Testis (tissue), 3 donors: Measurements from ENCODE around the gene ANGPTL2. TPM values are rescaled to one million over a fixed set of nuclear protein-coding genes. Genes with fewer than 3 reads are reported as not detected.

ENCODE experiments used
- DNase-seq: peaks from one replicate; pipeline ENCODE4 v3.0.0-alpha.2; 2019
- H3K27ac ChIP-seq, 2 donors: fragments of 200-600 bp; sonication (generic); one replicate each; pipeline ENCODE4 v1.5.1; 2019
- H3K27me3 ChIP-seq: fragments of 200-600 bp; sonication (generic); one replicate; pipeline ENCODE4 v1.5.1; 2019
- H3K36me3 ChIP-seq: fragments of 200-600 bp; sonication (generic); one replicate; pipeline ENCODE4 v1.5.1; 2017; ENCODE audit warnings: low read depth; ENCODE audit errors: missing control alignments
- H3K4me1 ChIP-seq: fragments of 200-600 bp; sonication (generic); one replicate; pipeline ENCODE4 v1.5.1; 2019
- H3K4me3 ChIP-seq, 2 donors: fragments of 200-600 bp; sonication (generic); one replicate each; pipeline ENCODE4 v1.5.1; 2017 to 2019
- H3K9me3 ChIP-seq: fragments of 200-600 bp; sonication (generic); one replicate; pipeline ENCODE4 v1.5.1; 2017
- CTCF ChIP-seq, 3 experiments: fragments of 450-650 bp in 2 of 3; fragments of 200-600 bp in 1 of 3; sonication (generic) in 1 of 3; IDR thresholded peaks; one replicate each; pipeline ENCODE4 v1.5.1; 2016 to 2019; ENCODE audit warnings: antibody characterized with exemption in 3 of 3, mild to moderate bottlenecking in 2 of 3, moderate library complexity in 1 of 3
- POLR2A ChIP-seq: fragments of 450-650 bp; IDR thresholded peaks from one replicate; pipeline ENCODE4 v1.6.1; 2017; ENCODE audit warnings: antibody characterized with exemption, mild to moderate bottlenecking, moderate library complexity
- WGBS, 2 donors: methylation state at CpG; one replicate each; pipeline ENCODE4 v1.1.5; 2018; 5-methylcytosine and 5-hydroxymethylcytosine counted together
- intact Hi-C: fragments of 100-400 bp; cut with DNase I; formaldehyde crosslinking; loops from one replicate; pipeline ENCODE4 v1.15.1; 2023; ENCODE audit warnings: low total_unique reads
- polyA plus RNA-seq: library from polyadenylated mRNA; stranded (reverse); fragments of 350-450 nt; fragmentation: Illumina TruSeq; extraction: RNeasy Lipid Tissue Mini Kit (QIAGEN cat#74804); gene quantifications from one replicate; pipeline ENCODE4 v1.2.3, GENCODE V29; 2014; ENCODE audit warnings: low read depth, low replicate concordance; ENCODE audit not compliant: insufficient read depth
- total RNA-seq, 2 donors: library from RNA; depleted of rRNA; stranded (reverse); fragments of >200 nt; gene quantifications; one replicate each; pipeline ENCODE4 v1.2.3, GENCODE V29; 2016

Gene ANGPTL2
- total and polyA plus RNA-seq, 3 donors from 2014 or later, result 2.4 to 30.7 (median 2.4) TPM

- no peaks in the 10 kb centered on the region for H3K4me1 ChIP-seq
- intact Hi-C loops, result no loop called here
- DNase-seq, result no peak
- WGBS, 2 donors, result 80 to 81% methylated on average over 2 of the region's 2 CpGs
- no peaks in the 10 kb centered on the region for H3K9me3 ChIP-seq
- no peak overlapping the region for H3K27ac ChIP-seq
- no peaks in the 10 kb centered on the region for H3K27me3 ChIP-seq
- H3K36me3 ChIP-seq, result no peaks in the 10 kb centered on the region
- TF ChIP-seq CTCF (IDR thresholded peaks at IDR 0.05) (no peak), POLR2A (no peak)
- H3K4me3 ChIP-seq, result no peak overlapping the region
Observed at GRCh38 chr9:127077644-127077946, 44.8 kb downstream of the ANGPTL2 start.

GRCh38 chr9:127076860-127077643, 45.4 kb downstream of the ANGPTL2 start:
- Histone ChIP-seq H3K27me3 (no peaks in the 10 kb centered on the region), H3K4me1 (no peaks in the 10 kb centered on the region), H3K4me3 (no peak overlapping the region), H3K27ac (no peak overlapping the region), H3K9me3 (no peaks in the 10 kb centered on the region), H3K36me3 (no peaks in the 10 kb centered on the region)
- TF ChIP-seq CTCF (IDR thresholded peaks at IDR 0.05), result no peak
- TF ChIP-seq POLR2A, result no peak
- DNase-seq, result no peak
- intact Hi-C loops, result no loop called here
- WGBS, 2 donors, result 84 to 87% methylated on average over 5 of the region's 5 CpGs

DNA sequence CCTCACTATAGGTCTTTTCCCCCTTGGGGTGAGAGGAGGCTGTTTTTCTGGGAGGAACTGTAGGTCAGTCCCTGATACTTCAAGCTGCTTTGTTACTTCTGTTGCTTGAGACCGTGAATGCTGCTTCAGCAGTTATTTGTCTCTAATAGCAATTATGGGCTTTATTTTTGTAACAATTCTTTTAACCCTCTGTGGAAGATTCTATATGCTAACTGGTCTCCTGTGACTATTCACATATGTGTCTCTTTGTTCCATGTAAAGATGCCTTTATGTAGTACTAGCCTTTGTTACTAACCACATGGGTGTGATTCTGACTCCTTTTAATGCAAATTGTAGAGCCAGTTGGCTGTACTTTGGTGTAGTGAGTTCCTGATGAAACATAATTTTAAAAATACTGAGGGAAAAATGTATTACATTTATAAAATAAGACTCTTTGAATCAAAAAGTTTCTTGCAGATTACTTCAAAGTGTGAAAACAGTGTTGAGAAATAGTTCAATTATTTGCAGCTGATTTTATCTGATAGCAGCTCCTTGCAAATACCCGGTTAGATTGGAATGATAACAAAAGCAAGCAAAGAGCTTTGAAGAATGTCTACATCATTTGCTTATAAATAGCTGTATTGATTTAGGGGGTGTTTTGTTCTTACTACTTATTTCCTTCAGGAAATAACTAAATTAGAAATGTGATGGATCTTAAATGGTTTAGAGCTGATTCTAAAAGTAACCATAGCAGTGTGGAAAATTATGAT, 46.6 kb downstream of the ANGPTL2 start:
- H3K4me1 ChIP-seq, result no peaks in the 10 kb centered on the region
- intact Hi-C loops, result no loop called here
- no peak overlapping the region for H3K27ac ChIP-seq
- no peaks in the 10 kb centered on the region for H3K27me3 ChIP-seq
- WGBS, 2 donors, result 42 to 46% methylated on average over 2 of the region's 2 CpGs
- no peaks in the 10 kb centered on the region for H3K9me3 ChIP-seq
- H3K36me3 ChIP-seq, result no peaks in the 10 kb centered on the region
- DNase-seq, result no peak
- no peak overlapping the region for H3K4me3 ChIP-seq
- no peak for TF ChIP-seq POLR2A
- no peak for TF ChIP-seq CTCF (IDR thresholded peaks at IDR 0.05)

DNA sequence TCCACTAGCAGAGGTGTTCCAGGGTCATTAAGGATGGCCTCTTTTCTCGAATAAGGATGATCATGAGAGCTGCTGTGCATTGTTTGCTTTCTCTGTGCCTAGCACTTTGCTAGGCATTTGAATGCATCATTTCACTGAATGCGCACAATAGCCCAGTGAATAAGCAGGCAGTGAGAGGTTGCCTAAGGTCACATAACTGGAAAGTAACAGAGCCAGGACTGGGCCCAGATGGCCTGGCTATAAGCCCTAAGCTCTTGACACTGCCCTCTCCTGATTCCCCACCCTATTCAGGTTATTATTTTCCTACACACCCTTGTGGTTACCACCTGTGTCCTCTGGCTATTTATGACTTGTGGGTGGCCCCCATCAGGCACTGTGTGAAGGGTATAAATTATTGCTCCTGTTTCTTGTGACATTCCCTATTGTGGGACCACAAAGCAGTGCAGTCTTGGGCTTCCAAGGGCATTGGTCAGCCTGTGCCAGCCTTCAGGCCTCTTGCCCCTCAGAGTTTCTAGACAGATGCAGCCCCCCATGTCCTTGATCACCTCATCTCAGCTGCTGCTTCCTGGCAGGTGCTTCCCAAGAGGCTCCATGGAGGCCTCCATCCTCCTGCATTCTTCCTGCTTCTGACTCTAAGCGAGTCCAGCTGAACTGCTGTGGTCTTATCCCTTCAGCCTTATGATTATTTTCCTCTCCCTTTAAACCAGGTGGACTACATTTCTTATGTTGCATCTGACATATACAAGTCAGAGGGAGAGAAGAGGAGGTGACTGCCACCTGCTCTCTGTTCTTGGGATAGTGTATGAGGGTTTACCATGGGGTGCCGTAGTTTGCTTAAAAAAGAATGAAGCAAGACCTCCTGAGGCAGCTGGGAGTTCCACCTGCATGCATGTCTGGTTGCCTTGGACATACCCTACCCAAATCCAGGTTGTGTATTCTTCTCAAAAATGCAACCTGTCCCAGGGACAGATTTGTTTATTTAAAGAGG, 47.6 kb downstream of the ANGPTL2 start:
- intact Hi-C loops, result no loop called here
- WGBS, 2 donors, result 86 to 88% methylated on average over 4 of the region's 4 CpGs

More for the DNA sequence above, 47.6 kb downstream of the ANGPTL2 start:
- no peaks in the 10 kb centered on the region for H3K36me3 ChIP-seq
- H3K4me1 ChIP-seq, result no peaks in the 10 kb centered on the region
- H3K27me3 ChIP-seq, result no peaks in the 10 kb centered on the region
- H3K4me3 ChIP-seq, result no peak overlapping the region
- no peaks in the 10 kb centered on the region for H3K9me3 ChIP-seq
- no peak for TF ChIP-seq CTCF (IDR thresholded peaks at IDR 0.05)
- no peak for TF ChIP-seq POLR2A
- no peak for DNase-seq
- no peak overlapping the region for H3K27ac ChIP-seq
